DND-41 (cell line): ENCODE data around the gene CTSW.

Source experiments
- ATAC-seq: fragments of 200-7000 bp; cut with Tn5 transposase; 3 replicates; pipeline ENCODE4 v1.9.1; 2021; ENCODE audit warnings: low read depth; ENCODE audit not compliant: insufficient read depth
- DNase-seq: peaks from one replicate; pipeline ENCODE4 v3.0.0-alpha.2; 2020
- H2AFZ ChIP-seq: 2 replicates; pipeline ENCODE4 v1.6.0; 2012; ENCODE audit warnings: low read depth, low read length
- H3K27ac ChIP-seq: 2 replicates; pipeline ENCODE4 v1.5.1; 2012; ENCODE audit warnings: low read length, inconsistent platforms
- H3K27me3 ChIP-seq: fragments of 200-600 bp; sonication (generic); 2 replicates; pipeline ENCODE4 v1.6.0; 2012; ENCODE audit warnings: low read length, mild to moderate bottlenecking, inconsistent platforms; ENCODE audit not compliant: insufficient read depth, poor library complexity
- H3K36me3 ChIP-seq: 2 replicates; pipeline ENCODE4 v1.5.1; 2012; ENCODE audit warnings: low read length, inconsistent platforms; ENCODE audit not compliant: insufficient read depth
- H3K4me1 ChIP-seq: 2 replicates; pipeline ENCODE4 v1.5.1; 2012; ENCODE audit warnings: mild to moderate bottlenecking, low read length; ENCODE audit not compliant: insufficient read depth
- H3K4me2 ChIP-seq: 2 replicates; pipeline ENCODE4 v1.6.0; 2012; ENCODE audit warnings: mild to moderate bottlenecking, moderate library complexity, low read length, inconsistent platforms; ENCODE audit not compliant: insufficient read depth
- H3K4me3 ChIP-seq, 2 experiments: fragments of 200-600 bp in 1 of 2; shearing (Covaris generic) in 1 of 2; 2 replicates each; pipeline ENCODE4 v1.5.1; 2012 to 2016; ENCODE audit warnings: inconsistent platforms in 2 of 2, low read length in 2 of 2, mild to moderate bottlenecking in 2 of 2, low read depth in 1 of 2, moderate library complexity in 1 of 2
- H3K79me2 ChIP-seq: 2 replicates; pipeline ENCODE4 v1.6.0; 2012; ENCODE audit warnings: low read length, inconsistent platforms; ENCODE audit not compliant: insufficient read depth
- H3K9ac ChIP-seq: 2 replicates; pipeline ENCODE4 v1.6.0; 2012; ENCODE audit warnings: low read depth, mild to moderate bottlenecking, inconsistent platforms, low read length, moderate library complexity
- H3K9me3 ChIP-seq: 2 replicates; pipeline ENCODE4 v1.5.1; 2012; ENCODE audit warnings: low read length, moderate library complexity, mild to moderate bottlenecking, inconsistent platforms; ENCODE audit not compliant: insufficient read depth, severe bottlenecking
- H4K20me1 ChIP-seq: 2 replicates; pipeline ENCODE4 v1.6.0; 2012; ENCODE audit warnings: low read length; ENCODE audit not compliant: insufficient read depth
- EZH2 ChIP-seq: IDR thresholded peaks from 3 replicates; pipeline ENCODE4 v1.6.1; 2012; ENCODE audit warnings: borderline replicate concordance, low read depth, mild to moderate bottlenecking, moderate library complexity, low read length, inconsistent platforms; ENCODE audit not compliant: severe bottlenecking
- TF ChIP-seq, protein P1 (sequence below): IDR thresholded peaks from 2 replicates; pipeline ENCODE4 v1.5.1; 2012; ENCODE audit warnings: borderline replicate concordance, low read length, moderate library complexity, mild to moderate bottlenecking; ENCODE audit not compliant: poor library complexity, severe bottlenecking; ENCODE audit errors: extremely low read depth

Gene CTSW

DNA sequence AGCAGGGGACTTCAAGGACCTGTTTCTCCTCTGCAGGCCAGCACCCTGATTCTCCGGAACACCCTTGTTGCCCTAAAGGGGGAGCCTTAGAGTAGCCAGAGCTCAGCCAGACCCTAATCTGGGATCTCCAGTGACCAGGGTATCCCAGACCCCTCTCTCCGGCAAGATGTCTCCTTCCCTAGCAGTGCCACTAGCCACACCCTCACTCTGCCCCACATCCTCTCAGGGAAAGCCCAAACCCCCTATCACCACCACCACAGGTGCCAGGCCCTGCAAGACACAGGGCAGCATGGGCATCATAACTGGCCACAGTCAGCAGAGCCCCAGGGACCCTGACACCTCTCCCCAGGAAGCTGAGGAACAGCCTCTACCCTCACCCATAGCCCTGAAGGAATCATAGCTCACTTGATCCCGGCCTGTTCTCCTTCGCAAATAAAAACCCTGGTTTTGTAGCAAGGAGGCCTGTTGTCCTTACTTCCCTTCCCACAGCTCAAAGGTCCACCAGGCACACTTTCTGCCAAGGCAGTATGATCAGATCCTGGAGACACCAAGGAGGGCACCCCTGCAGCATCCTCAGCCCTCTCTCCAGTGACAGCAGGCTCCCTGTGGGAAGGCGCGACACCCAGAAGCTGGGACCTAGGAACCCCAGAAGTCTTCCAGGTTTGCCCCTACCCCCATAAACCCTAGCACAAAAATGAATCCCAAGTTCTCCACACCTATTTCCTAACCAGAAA lies 26.2 kb upstream of the CTSW start:
- no peak overlapping the region for H3K4me3 ChIP-seq
- no peak overlapping the region for H3K9ac ChIP-seq
- peaks cover 63% of the 10 kb centered on the region for H3K36me3 ChIP-seq
- no peaks in the 10 kb centered on the region for H3K27me3 ChIP-seq
- ATAC-seq (no peak), DNase-seq (peak; percentile 18)
- no peak overlapping the region for H3K4me2 ChIP-seq
- H4K20me1 ChIP-seq = peaks cover 69% of the 10 kb centered on the region
- peaks cover 41% of the 10 kb centered on the region for H3K79me2 ChIP-seq
- H3K27ac ChIP-seq = no peak overlapping the region
- no peaks in the 10 kb centered on the region for H3K9me3 ChIP-seq
- TF ChIP-seq, protein P1, sequence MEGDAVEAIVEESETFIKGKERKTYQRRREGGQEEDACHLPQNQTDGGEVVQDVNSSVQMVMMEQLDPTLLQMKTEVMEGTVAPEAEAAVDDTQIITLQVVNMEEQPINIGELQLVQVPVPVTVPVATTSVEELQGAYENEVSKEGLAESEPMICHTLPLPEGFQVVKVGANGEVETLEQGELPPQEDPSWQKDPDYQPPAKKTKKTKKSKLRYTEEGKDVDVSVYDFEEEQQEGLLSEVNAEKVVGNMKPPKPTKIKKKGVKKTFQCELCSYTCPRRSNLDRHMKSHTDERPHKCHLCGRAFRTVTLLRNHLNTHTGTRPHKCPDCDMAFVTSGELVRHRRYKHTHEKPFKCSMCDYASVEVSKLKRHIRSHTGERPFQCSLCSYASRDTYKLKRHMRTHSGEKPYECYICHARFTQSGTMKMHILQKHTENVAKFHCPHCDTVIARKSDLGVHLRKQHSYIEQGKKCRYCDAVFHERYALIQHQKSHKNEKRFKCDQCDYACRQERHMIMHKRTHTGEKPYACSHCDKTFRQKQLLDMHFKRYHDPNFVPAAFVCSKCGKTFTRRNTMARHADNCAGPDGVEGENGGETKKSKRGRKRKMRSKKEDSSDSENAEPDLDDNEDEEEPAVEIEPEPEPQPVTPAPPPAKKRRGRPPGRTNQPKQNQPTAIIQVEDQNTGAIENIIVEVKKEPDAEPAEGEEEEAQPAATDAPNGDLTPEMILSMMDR = peak; percentile 30
- no peak for TF ChIP-seq EZH2
- peaks cover 20% of the 10 kb centered on the region for H3K4me1 ChIP-seq
- H2AFZ ChIP-seq = no peak overlapping the region

DNA sequence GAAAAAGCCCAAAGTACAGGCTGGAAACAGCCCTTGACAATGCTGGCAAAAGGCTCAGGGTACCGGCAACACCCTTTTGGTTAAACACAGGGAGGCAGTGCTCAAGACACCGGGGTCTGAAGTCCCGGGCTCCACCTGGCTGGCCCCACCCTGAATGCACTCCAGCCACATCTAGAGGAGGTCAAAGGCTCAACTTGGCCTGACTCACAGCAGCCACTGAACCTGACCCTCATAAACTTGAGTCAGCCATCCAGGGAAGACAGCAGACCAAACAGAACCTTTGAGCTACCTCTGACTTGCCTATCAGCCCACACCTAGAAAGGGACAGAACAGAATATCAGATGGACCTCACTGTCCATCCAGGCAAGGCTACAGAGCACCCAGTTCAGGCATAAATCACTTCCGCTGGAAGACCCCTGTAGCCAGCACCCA lies 25.5 kb upstream of the CTSW start:
- Histone ChIP-seq H3K9me3 (no peaks in the 10 kb centered on the region), H3K4me2 (no peak overlapping the region), H4K20me1 (peaks cover 69% of the 10 kb centered on the region), H3K27ac (no peak overlapping the region), H3K27me3 (no peaks in the 10 kb centered on the region), H3K4me3 (no peak overlapping the region), H3K36me3 (peaks cover 63% of the 10 kb centered on the region), H3K4me1 (peaks cover 28% of the 10 kb centered on the region), H2AFZ (no peak overlapping the region), H3K9ac (no peak overlapping the region), H3K79me2 (peaks cover 41% of the 10 kb centered on the region)
- ATAC-seq (no peak), DNase-seq (peak; percentile 6)
- no peak for TF ChIP-seq EZH2
- TF ChIP-seq, protein P1 = no peak

DNA sequence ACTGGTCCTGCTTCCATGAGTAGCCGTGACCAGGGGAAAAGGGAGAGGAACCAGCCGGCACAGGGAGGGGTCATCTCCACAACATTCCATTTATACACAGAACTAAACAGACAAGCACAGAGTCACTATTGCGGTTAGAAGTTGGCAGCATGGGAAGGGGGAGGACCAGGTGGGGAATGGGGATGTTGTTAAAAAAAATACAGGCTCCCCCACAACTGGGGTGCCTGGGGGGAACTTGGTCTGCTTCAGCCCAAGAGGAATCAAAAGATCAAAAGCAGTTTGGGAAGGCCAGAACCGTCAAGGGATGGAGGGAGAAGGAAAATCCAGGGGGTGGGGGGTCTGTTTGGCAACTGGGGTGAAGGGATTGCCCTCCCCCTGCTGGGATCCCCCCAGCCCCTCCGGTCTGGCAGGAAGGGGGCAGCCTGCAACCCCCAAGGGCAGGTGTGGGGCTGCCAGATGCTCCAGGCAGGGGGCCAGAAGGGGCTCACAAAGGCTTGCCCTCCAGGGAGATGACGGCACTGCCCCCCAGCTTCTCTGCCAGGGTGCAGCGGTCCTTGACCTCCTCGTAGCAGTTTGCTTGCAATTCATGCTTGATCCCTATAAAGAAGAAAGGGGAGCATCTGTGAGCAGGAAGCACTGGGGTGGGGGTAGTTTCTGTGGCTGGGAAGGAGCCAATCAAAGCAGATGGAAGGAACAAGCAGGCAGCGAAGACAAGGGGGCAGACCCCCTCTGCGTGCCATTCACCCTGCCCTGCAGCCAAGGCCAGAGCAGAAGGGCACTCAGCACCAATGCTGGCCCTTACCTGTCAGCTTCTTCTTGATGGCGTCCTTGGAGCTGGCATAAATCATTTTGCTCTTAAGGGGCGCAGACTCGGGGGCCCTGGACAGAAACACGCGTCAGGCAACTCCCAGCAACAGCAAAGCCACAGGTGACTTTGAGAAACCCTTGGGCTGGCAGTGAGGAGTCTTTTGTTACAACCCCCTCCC lies 24.5 kb upstream of the CTSW start:
- no peaks in the 10 kb centered on the region for H3K9me3 ChIP-seq
- TF ChIP-seq, protein P1 = no peak
- TF ChIP-seq EZH2 = no peak
- peak; percentile 6 for DNase-seq
- H3K4me3 ChIP-seq = no peak overlapping the region
- H4K20me1 ChIP-seq = peaks cover 69% of the 10 kb centered on the region
- H3K27me3 ChIP-seq = no peaks in the 10 kb centered on the region
- ATAC-seq = no peak
- H3K4me1 ChIP-seq = peaks cover 33% of the 10 kb centered on the region
- peak overlapping the region; percentile 72; the same call in 1 of the 2 replicates for H3K4me2 ChIP-seq
- peaks cover 63% of the 10 kb centered on the region for H3K36me3 ChIP-seq
- H2AFZ ChIP-seq = no peak overlapping the region
- no peak overlapping the region for H3K27ac ChIP-seq
- peaks cover 43% of the 10 kb centered on the region for H3K79me2 ChIP-seq
- H3K9ac ChIP-seq = no peak overlapping the region
